ENCODE measurements around the gene GDF10.

GDF10 gene

GRCh38 chr10:47322300-47323061 is 22.5 kb downstream of the GDF10 start, which contains the start of gene GDF2:
Gene GDF2, plus strand, starts transcription at chr10:47322454. Its CDS starts 215 bp downstream, at chr10:47322669.
- no peak within 1 kb of the TSS for H3K9ac ChIP-seq (ENCODE audit: low read depth, low read length)
- H3K4me1 ChIP-seq (ENCODE audit: insufficient read depth, low read length) = no peaks in the 10 kb centered on the region
- H3K9me3 ChIP-seq (ENCODE audit: control insufficient read depth, insufficient read depth, low read length) = no peaks in the 10 kb centered on the region; the same call in 1 of the 2 replicates
- no peaks in the 10 kb centered on the region for H3K36me3 ChIP-seq (ENCODE audit: insufficient read depth, low read length)

GRCh38 chr10:47323087-47323486 is 23.1 kb downstream of the GDF10 start:
- Histone ChIP-seq H3K36me3 (ENCODE audit: insufficient read depth, low read length) (no peaks in the 10 kb centered on the region), H3K9me3 (ENCODE audit: control insufficient read depth, insufficient read depth, low read length) (no peaks in the 10 kb centered on the region; the same call in 1 of the 2 replicates), H3K9ac (ENCODE audit: low read depth, low read length) (no peak overlapping the region), H3K4me1 (ENCODE audit: insufficient read depth, low read length) (no peaks in the 10 kb centered on the region)

GRCh38 chr10:47323636-47324296 is 23.8 kb downstream of the GDF10 start:
- Histone ChIP-seq H3K36me3 (ENCODE audit: insufficient read depth, low read length) (no peaks in the 10 kb centered on the region), H3K9ac (ENCODE audit: low read depth, low read length) (no peak overlapping the region), H3K4me1 (ENCODE audit: insufficient read depth, low read length) (no peaks in the 10 kb centered on the region), H3K9me3 (ENCODE audit: control insufficient read depth, insufficient read depth, low read length) (no peaks in the 10 kb centered on the region; the same call in 1 of the 2 replicates)

- Histone ChIP-seq H3K36me3 (ENCODE audit: insufficient read depth, low read length) (no peaks in the 10 kb centered on the region), H3K4me1 (ENCODE audit: insufficient read depth, low read length) (no peaks in the 10 kb centered on the region), H3K9me3 (ENCODE audit: control insufficient read depth, insufficient read depth, low read length) (no peaks in the 10 kb centered on the region), H3K9ac (ENCODE audit: low read depth, low read length) (no peak overlapping the region)
Observed at GRCh38 chr10:47325303-47326291, 25.6 kb downstream of the GDF10 start.

- Histone ChIP-seq H3K4me1 (ENCODE audit: insufficient read depth, low read length) (no peaks in the 10 kb centered on the region), H3K9me3 (ENCODE audit: control insufficient read depth, insufficient read depth, low read length) (no peaks in the 10 kb centered on the region), H3K36me3 (ENCODE audit: insufficient read depth, low read length) (no peaks in the 10 kb centered on the region), H3K9ac (ENCODE audit: low read depth, low read length) (no peak overlapping the region)
Observed at GRCh38 chr10:47326306-47326926, 26.4 kb downstream of the GDF10 start.

GRCh38 chr10:47326927-47327330 is 26.9 kb downstream of the GDF10 start:
- no peaks in the 10 kb centered on the region for H3K36me3 ChIP-seq (ENCODE audit: insufficient read depth, low read length)
- H3K9me3 ChIP-seq (ENCODE audit: control insufficient read depth, insufficient read depth, low read length) = no peaks in the 10 kb centered on the region

GRCh38 chr10:47329855-47330254 is 29.9 kb downstream of the GDF10 start:
- Histone ChIP-seq H3K4me1 (ENCODE audit: insufficient read depth, low read length) (no peaks in the 10 kb centered on the region), H3K36me3 (ENCODE audit: insufficient read depth, low read length) (no peaks in the 10 kb centered on the region), H3K9me3 (ENCODE audit: control insufficient read depth, insufficient read depth, low read length) (no peaks in the 10 kb centered on the region), H3K9ac (ENCODE audit: low read depth, low read length) (no peak overlapping the region)

More at GRCh38 chr10:47326927-47327330, 26.9 kb downstream of the GDF10 start:
- H3K9ac ChIP-seq (ENCODE audit: low read depth, low read length) = no peak overlapping the region
- no peaks in the 10 kb centered on the region for H3K4me1 ChIP-seq (ENCODE audit: insufficient read depth, low read length)

- Histone ChIP-seq H3K9me3 (ENCODE audit: control insufficient read depth, insufficient read depth, low read length) (no peaks in the 10 kb centered on the region), H3K36me3 (ENCODE audit: insufficient read depth, low read length) (no peaks in the 10 kb centered on the region), H3K4me1 (ENCODE audit: insufficient read depth, low read length) (no peaks in the 10 kb centered on the region), H3K9ac (ENCODE audit: low read depth, low read length) (no peak overlapping the region)
Observed at GRCh38 chr10:47330366-47330765, 30.4 kb downstream of the GDF10 start.

GRCh38 chr10:47330804-47331203 is 30.8 kb downstream of the GDF10 start:
- H3K4me1 ChIP-seq (ENCODE audit: insufficient read depth, low read length) = no peaks in the 10 kb centered on the region
- H3K9ac ChIP-seq (ENCODE audit: low read depth, low read length) = no peak overlapping the region
- H3K36me3 ChIP-seq (ENCODE audit: insufficient read depth, low read length) = no peaks in the 10 kb centered on the region
- no peaks in the 10 kb centered on the region for H3K9me3 ChIP-seq (ENCODE audit: control insufficient read depth, insufficient read depth, low read length)

- no peaks in the 10 kb centered on the region for H3K9me3 ChIP-seq (ENCODE audit: control insufficient read depth, insufficient read depth, low read length)
- no peaks in the 10 kb centered on the region for H3K4me1 ChIP-seq (ENCODE audit: insufficient read depth, low read length)
- no peaks in the 10 kb centered on the region for H3K36me3 ChIP-seq (ENCODE audit: insufficient read depth, low read length)
- H3K9ac ChIP-seq (ENCODE audit: low read depth, low read length) = no peak overlapping the region
Observed at GRCh38 chr10:47331491-47331890, 31.5 kb downstream of the GDF10 start.

GRCh38 chr10:47331954-47332353 is 32.0 kb downstream of the GDF10 start:
- Histone ChIP-seq H3K4me1 (ENCODE audit: insufficient read depth, low read length) (no peaks in the 10 kb centered on the region), H3K36me3 (ENCODE audit: insufficient read depth, low read length) (no peaks in the 10 kb centered on the region), H3K9ac (ENCODE audit: low read depth, low read length) (no peak overlapping the region), H3K9me3 (ENCODE audit: control insufficient read depth, insufficient read depth, low read length) (no peaks in the 10 kb centered on the region)

- Histone ChIP-seq H3K9ac (ENCODE audit: low read depth, low read length) (no peak overlapping the region), H3K36me3 (ENCODE audit: insufficient read depth, low read length) (no peaks in the 10 kb centered on the region), H3K9me3 (ENCODE audit: control insufficient read depth, insufficient read depth, low read length) (no peaks in the 10 kb centered on the region), H3K4me1 (ENCODE audit: insufficient read depth, low read length) (no peaks in the 10 kb centered on the region)
Observed at GRCh38 chr10:47332371-47332770, 32.4 kb downstream of the GDF10 start.

- Histone ChIP-seq H3K9me3 (ENCODE audit: control insufficient read depth, insufficient read depth, low read length) (no peaks in the 10 kb centered on the region), H3K9ac (ENCODE audit: low read depth, low read length) (no peak overlapping the region), H3K4me1 (ENCODE audit: insufficient read depth, low read length) (no peaks in the 10 kb centered on the region), H3K36me3 (ENCODE audit: insufficient read depth, low read length) (no peaks in the 10 kb centered on the region)
Observed at GRCh38 chr10:47332946-47333345, 32.9 kb downstream of the GDF10 start.

- Histone ChIP-seq H3K4me1 (ENCODE audit: insufficient read depth, low read length) (no peaks in the 10 kb centered on the region), H3K9me3 (ENCODE audit: control insufficient read depth, insufficient read depth, low read length) (no peaks in the 10 kb centered on the region), H3K9ac (ENCODE audit: low read depth, low read length) (no peak overlapping the region), H3K36me3 (ENCODE audit: insufficient read depth, low read length) (no peaks in the 10 kb centered on the region)
Observed at GRCh38 chr10:47333532-47333931, 33.5 kb downstream of the GDF10 start.

Data from ES-I3 (cell line).